GM21390 (cell line): ENCODE results near the gene DCUN1D2.
"Not testable (repeated sequence)": the region's sequence is repeated elsewhere in the genome, so short reads cannot be mapped to it uniquely, and the experiment has no call there.

Experiments
- ATAC-seq: cut with Tn5 transposase; IDR thresholded peaks from one replicate; pipeline ENCODE4 v1.9.1; 2021; ENCODE audit not compliant: unreplicated experiment

The DCUN1D2 gene

DNA sequence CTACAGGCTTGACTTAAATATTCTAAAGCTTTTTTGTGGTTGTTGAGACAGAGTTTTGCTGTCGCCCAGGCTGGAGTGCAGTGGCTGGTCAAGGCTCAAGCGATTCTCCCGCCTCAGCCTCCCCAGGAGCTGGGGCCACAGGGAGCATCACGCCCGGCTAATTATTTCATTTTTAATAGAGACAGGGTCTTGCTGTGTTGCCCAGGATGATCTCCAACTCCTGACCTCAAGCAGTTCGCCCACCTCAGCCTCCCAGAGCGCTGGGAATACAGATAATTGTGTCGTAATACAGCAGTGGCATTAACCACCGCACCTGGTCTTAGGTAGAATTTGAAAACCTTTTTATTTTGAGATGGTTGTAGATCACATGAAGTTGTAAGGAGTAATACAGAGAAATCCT lies 1.5 kb upstream of the DCUN1D2 start:
- ATAC-seq = no peak

DNA sequence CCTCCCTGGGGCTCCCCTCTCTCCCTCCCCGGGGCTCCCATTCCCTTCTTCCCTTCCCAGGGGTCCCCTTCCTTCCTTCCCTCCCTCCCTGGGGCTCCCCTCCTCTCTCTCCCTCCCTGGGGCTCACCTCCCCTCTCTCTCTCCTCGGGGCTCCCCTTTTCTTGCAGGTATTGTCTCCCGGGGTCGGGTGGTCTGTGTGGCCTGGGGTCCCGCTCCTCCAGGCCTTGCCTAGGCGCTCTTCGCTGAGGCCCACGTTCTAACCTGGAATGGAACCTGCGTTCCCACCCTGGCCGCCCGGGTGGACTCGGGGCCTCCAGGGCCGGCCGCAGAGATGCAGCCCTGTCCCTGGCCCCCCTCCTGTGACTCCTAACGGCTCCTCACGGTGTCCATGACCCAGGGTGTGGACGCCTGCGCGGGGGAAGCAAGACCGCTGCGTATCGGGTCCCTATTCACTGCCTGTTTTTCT lies 940 bp upstream of the DCUN1D2 start:
- ATAC-seq = no peak

- peak; percentile 16 for ATAC-seq
These were observed 689 bp downstream of the DCUN1D2 start for GRCh38 chr13:113489549-113490495.

- no peak for ATAC-seq
These were observed 1.4 kb downstream of the DCUN1D2 start for GRCh38 chr13:113489171-113489548.

- no peak for ATAC-seq
These were observed 2.2 kb downstream of the DCUN1D2 start for GRCh38 chr13:113488283-113488682.

GRCh38 chr13:113486698-113487097 lies 3.8 kb downstream of the DCUN1D2 start:
- ATAC-seq = no peak

GRCh38 chr13:113485545-113485944 lies 5.0 kb downstream of the DCUN1D2 start:
- no peak for ATAC-seq

DNA sequence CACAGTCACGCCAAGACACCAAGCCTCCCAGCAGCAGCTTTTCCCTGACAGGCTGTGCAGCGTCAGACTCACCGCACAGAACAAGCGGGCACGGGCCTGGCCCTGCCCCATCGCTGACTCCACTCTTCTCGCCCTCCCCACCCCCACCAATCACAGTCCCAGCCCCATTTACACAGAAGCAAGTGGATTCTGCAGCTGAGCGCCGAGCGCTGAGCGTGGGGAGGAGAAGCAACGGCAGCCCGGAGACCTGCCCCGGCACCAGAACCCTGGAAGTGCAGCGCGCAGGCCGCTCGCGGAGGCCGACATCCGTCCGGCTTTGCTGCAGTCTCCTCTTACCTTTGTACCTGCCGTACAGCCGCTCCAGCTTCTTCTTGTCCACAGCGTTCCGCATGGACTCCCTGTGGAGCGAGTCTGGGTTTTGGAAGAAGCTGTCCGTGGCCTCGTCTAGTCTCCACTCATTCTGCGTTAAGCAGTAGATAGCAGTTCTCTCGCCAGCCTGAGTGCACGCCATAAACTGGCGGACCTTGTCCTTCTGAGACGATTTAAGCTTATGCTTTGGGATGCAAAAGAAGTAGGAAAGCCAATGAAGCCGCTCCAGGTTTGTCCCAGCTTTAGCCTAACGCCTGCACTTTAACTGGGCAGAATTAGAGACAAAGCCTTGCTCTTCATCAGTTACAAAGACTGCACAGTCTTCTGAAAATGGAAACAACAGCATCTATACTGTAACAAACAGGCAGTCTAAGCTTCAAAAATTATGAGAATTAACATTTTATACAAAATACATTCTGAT lies 6.8 kb downstream of the DCUN1D2 start:
- no peak for ATAC-seq

GRCh38 chr13:113483081-113483480 lies 7.4 kb downstream of the DCUN1D2 start:
- no peak for ATAC-seq

DNA sequence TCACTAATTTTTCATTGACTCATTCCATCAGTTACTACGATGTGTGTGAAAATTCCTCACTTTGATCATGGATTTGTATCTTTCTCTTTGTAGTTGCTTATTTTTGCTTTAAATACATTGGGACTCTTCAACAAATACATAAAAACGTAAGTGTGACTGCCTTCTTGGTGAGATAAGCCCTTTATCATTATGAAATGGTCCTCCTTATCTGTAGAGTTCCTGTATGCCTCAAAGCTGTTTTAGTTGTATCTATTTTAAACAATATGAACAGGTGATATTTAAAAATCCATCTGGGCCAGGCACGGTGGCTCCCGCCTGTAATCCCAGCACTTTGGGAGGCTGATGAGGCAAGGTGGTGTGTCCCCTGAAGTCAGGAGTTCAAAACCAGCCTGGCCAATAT lies 11.3 kb downstream of the DCUN1D2 start:
- ATAC-seq = no peak

GRCh38 chr13:113477724-113478123 lies 12.8 kb downstream of the DCUN1D2 start:
- ATAC-seq = no peak

GRCh38 chr13:113476811-113477210 lies 13.7 kb downstream of the DCUN1D2 start:
- no peak for ATAC-seq

- ATAC-seq = no peak
These were observed 14.6 kb downstream of the DCUN1D2 start for GRCh38 chr13:113475911-113476310.

GRCh38 chr13:113475280-113475679 lies 15.2 kb downstream of the DCUN1D2 start:
- no peak for ATAC-seq

DNA sequence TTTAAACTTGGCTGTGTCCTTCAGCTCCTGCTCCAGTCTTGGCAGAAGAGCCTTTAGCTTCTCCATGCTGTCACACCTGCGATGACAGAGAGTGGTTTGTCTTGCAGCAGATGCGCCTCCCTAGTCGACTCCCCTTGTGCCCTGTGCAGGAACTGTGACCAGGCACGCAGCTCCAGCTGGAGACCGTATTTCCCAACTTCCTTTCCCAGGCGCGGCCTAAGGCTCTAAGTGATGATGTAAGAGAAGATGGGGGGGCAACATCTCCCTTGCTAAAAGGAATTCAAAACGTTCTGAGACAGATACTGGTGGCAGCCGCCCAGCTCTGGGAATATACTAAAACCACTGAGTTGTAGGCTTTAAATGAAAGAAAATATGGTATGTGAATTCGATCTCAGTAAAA lies 16.3 kb downstream of the DCUN1D2 start:
- ATAC-seq = no peak

- ATAC-seq = no peak
These were observed 18.0 kb downstream of the DCUN1D2 start for GRCh38 chr13:113472355-113473025.

DNA sequence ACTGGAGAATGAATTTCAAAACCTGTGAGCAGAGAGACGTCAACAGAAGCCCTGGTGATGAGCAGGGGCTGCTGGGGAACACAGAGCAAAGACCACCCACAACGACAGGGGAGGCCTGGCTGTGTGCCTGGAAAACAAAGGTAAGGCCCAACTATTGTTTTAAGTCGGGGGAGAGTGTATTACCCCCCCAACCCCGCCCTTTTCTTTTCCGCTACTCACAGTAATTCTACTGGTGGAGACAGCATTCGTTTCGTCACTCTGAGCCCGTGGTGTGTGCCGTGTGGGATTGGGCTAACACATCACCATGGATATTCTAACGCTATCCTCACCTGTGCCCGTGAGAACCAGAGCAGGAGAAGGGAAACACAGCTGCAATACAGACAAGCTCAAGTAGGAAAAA lies 18.7 kb downstream of the DCUN1D2 start:
- ATAC-seq = no peak

- not testable (repeated sequence) for ATAC-seq
These were observed 19.8 kb downstream of the DCUN1D2 start for GRCh38 chr13:113470635-113471163.

DNA sequence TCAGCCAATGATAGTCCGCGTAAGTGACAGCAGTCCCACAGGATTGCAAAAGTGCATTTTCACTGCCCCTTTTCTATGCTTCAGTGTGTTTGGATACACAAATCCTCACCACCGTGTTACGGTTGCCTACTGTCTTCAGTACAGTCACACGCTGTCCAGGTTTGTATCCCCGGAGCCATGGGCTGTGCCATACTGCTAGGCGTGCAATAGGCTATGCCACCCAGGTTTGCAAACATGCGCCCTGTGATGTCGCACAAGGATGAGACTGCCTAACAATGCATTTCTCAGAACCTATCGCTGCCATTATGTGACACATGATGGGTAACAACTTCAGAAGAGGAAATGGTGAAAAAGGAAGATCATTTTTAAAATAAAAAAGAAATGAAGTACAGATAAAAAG lies 20.4 kb downstream of the DCUN1D2 start:
- no peak for ATAC-seq

DNA sequence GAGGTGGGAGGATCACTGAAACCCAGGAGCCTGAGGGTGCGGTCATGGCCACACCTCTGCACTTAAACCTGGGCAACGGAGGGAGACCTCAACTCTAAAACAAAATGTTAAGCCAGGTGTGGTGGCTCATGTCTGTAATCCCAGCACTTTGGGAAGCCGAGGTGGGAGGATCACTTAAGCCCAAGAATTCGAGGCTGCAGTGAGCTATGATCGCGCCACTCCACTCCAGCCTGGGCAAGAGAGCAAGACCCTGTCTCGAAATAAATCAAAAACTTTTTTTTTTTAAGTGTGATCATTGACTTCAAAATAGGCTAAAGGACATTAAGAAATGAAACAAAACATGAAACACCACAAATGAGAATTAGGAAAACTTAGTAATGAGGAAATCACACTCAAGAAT lies 20.9 kb downstream of the DCUN1D2 start:
- no peak for ATAC-seq
